C4-2B (cell line): ENCODE data around the gene RABEP1.

ENCODE experiments used
- H3K27ac ChIP-seq: fragments of 450-650 bp; 2 replicates; pipeline ENCODE4 v1.5.1; 2017
- CTCF ChIP-seq: fragments of 450-650 bp; conservative IDR thresholded peaks from 2 replicates; pipeline ENCODE4 v1.5.1; 2017; ENCODE audit warnings: mild to moderate bottlenecking
- ZFX ChIP-seq: fragments of 450-650 bp; IDR thresholded peaks from 2 replicates; pipeline ENCODE4 v1.6.1; 2017

Gene RABEP1

GRCh38 chr17:5364156-5364555, 82.1 kb downstream of the RABEP1 start:
- no peak overlapping the region for H3K27ac ChIP-seq
- TF ChIP-seq ZFX (no peak), CTCF (no peak)

- no peak overlapping the region for H3K27ac ChIP-seq
- no peak for TF ChIP-seq ZFX
- TF ChIP-seq CTCF, result no peak
Measured at GRCh38 chr17:5364696-5365095, 82.6 kb downstream of the RABEP1 start.

GRCh38 chr17:5365831-5366230, 83.7 kb downstream of the RABEP1 start:
- no peak overlapping the region for H3K27ac ChIP-seq
- no peak for TF ChIP-seq ZFX
- no peak for TF ChIP-seq CTCF

- H3K27ac ChIP-seq, result no peak overlapping the region
- TF ChIP-seq ZFX (no peak), CTCF (no peak)
Measured at GRCh38 chr17:5370411-5370810, 88.3 kb downstream of the RABEP1 start.

DNA sequence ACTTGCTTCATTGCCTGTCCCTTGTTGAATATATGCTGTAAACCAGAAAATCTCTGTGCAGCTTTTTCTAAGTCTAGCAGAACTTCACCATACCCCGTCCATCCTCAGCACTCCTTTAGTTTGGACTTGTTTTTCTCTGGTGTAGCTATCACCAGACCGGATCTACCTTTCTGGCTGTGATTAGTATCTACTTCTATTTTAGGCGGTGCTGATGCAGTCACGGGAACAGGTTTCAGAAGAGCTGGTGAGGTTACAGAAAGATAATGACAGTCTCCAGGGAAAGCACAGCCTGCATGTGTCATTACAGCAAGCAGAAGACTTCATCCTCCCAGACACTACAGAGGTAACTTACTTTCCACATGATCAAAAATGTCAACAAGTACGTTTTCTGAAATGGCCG, 91.0 kb downstream of the RABEP1 start:
- H3K27ac ChIP-seq, result no peak overlapping the region
- TF ChIP-seq CTCF (no peak), ZFX (no peak)

GRCh38 chr17:5378566-5379207, 96.6 kb downstream of the RABEP1 start:
- H3K27ac ChIP-seq, result no peak overlapping the region
- no peak for TF ChIP-seq CTCF
- TF ChIP-seq ZFX, result no peak

DNA sequence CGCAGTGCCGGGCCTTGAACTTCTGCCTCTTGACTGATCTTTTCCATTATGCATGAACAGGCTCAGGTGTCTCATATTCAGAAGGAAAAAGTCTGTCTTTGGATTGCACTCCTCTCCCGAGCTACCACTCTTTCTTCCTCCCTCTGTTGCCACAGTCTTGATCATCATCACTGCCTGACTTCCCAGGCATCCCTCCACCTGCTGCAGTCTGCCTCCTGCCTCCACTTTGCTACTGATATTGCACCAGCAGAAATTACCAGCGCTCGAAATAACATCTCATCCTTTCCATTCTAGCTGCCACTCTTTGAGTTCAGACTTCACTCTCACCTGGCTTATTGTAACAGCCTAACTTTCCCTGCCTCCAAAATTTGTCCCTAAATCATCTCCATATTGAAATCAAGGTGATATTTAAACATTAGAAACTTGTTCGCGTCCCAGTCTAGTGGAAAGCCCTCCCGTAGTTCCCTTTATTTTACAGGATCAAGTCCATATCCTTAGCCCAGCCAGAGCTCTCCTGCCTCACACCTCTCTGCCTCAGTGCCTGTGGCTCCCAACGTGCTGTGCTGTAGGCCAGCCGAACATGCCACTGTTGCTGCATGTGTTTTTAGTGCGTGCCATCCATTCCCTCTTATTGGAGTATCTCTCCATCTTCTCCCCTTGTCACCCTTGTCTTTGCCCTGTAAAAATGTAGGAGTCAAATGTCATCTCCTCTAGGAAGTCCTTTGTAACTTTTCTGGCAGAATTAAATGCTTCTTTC, 97.4 kb downstream of the RABEP1 start:
- no peak overlapping the region for H3K27ac ChIP-seq
- TF ChIP-seq ZFX (no peak), CTCF (no peak)
